Liver (tissue), 9 donors: Measurements from ENCODE around the gene ZBTB45. TPM values are rescaled to one million over a fixed set of nuclear protein-coding genes. Genes with fewer than 3 reads are reported as not detected.

Experiments used
- DNase-seq: peaks from one replicate; pipeline ENCODE4 v3.0.0-alpha.2; 2017; ENCODE audit warnings: low spot score
- H3K27ac ChIP-seq, 2 donors: one replicate each; pipeline ENCODE4 v1.7.0; 2013; ENCODE audit warnings: inconsistent platforms in 2 of 2, low read length in 2 of 2, control low read depth in 1 of 2, low read depth in 1 of 2, mild to moderate bottlenecking in 1 of 2
- H3K27me3 ChIP-seq, 4 donors: one replicate each; pipeline versions ENCODE4 v1.6.1 to v1.7.0; 2013; ENCODE audit warnings: low read length in 3 of 4, inconsistent platforms in 1 of 4, mild to moderate bottlenecking in 1 of 4, moderate library complexity in 1 of 4; ENCODE audit not compliant: control insufficient read depth in 4 of 4, insufficient read depth in 4 of 4
- H3K36me3 ChIP-seq, 4 donors: one replicate each; pipeline versions ENCODE4 v1.6.1 to v1.7.0; 2013; ENCODE audit warnings: low read length in 3 of 4, mild to moderate bottlenecking in 3 of 4, low read depth in 1 of 4, moderate library complexity in 1 of 4; ENCODE audit not compliant: control insufficient read depth in 4 of 4, insufficient read depth in 3 of 4
- H3K4me1 ChIP-seq, 4 donors: one replicate each; pipeline versions ENCODE4 v1.6.1 to v1.7.0; 2013; ENCODE audit warnings: low read length in 3 of 4, mild to moderate bottlenecking in 3 of 4, moderate library complexity in 1 of 4; ENCODE audit not compliant: control insufficient read depth in 4 of 4, insufficient read depth in 4 of 4
- H3K4me3 ChIP-seq, 3 donors: one replicate each; pipeline versions ENCODE4 v1.6.1 to v1.7.0; 2013; ENCODE audit warnings: low read length in 3 of 3, control low read depth in 1 of 3, low read depth in 1 of 3, mild to moderate bottlenecking in 1 of 3
- H3K9ac ChIP-seq, 2 donors: one replicate each; pipeline ENCODE4 v1.7.0; 2013; ENCODE audit warnings: low read length in 2 of 2, mild to moderate bottlenecking in 2 of 2, moderate library complexity in 2 of 2, control low read depth in 1 of 2, low read depth in 1 of 2
- H3K9me3 ChIP-seq, 4 donors: one replicate each; pipeline versions ENCODE4 v1.6.1 to v1.7.0; 2013; ENCODE audit warnings: low read length in 3 of 4; ENCODE audit not compliant: control insufficient read depth in 4 of 4
- ATF3 ChIP-seq: IDR thresholded peaks from 2 replicates; pipeline ENCODE4 v1.6.1; 2016; ENCODE audit warnings: antibody characterized with exemption
- CTCF ChIP-seq: fragments of 150-350 bp; IDR thresholded peaks from 2 replicates; pipeline ENCODE4 v1.5.1; 2017; ENCODE audit warnings: improper control_type of control experiment, low read depth, low read length; ENCODE audit not compliant: missing input control
- EGR1 ChIP-seq, 2 donors: IDR thresholded peaks; 2 replicates each; pipeline ENCODE4 v1.6.1; 2016 to 2018; ENCODE audit warnings: antibody characterized with exemption in 2 of 2, low read depth in 2 of 2
- FOXA1 ChIP-seq: IDR thresholded peaks from 2 replicates; pipeline ENCODE4 v1.6.1; 2016; ENCODE audit warnings: antibody characterized with exemption
- FOXA2 ChIP-seq: IDR thresholded peaks from 2 replicates; pipeline ENCODE4 v1.6.1; 2016; ENCODE audit warnings: antibody characterized with exemption
- GABPA ChIP-seq, 2 donors: IDR thresholded peaks in 1 of 2; conservative IDR thresholded peaks in 1 of 2; 2 replicates each; pipeline ENCODE4 v1.6.1; 2016; ENCODE audit warnings: antibody characterized with exemption in 2 of 2, mild to moderate bottlenecking in 1 of 2, moderate library complexity in 1 of 2
- HNF4A ChIP-seq, 2 donors: conservative IDR thresholded peaks; 2 replicates each; pipeline ENCODE4 v1.6.1; 2016; ENCODE audit warnings: antibody characterized with exemption in 2 of 2, mild to moderate bottlenecking in 2 of 2
- HNF4G ChIP-seq: IDR thresholded peaks from 2 replicates; pipeline ENCODE4 v1.6.1; 2016; ENCODE audit warnings: antibody characterized with exemption
- JUND ChIP-seq, 2 donors: IDR thresholded peaks; 2 replicates each; pipeline ENCODE4 v1.6.1; 2016; ENCODE audit warnings: antibody characterized with exemption in 2 of 2
- NR2F2 ChIP-seq: IDR thresholded peaks from 2 replicates; pipeline ENCODE4 v1.6.1; 2016; ENCODE audit warnings: antibody characterized with exemption
- RAD21 ChIP-seq, 2 donors: IDR thresholded peaks; 2 replicates each; pipeline ENCODE4 v1.6.1; 2016; ENCODE audit warnings: antibody characterized with exemption in 2 of 2, mild to moderate bottlenecking in 2 of 2
- RXRA ChIP-seq, 2 donors: IDR thresholded peaks; 2 replicates each; pipeline ENCODE4 v1.6.1; 2017 to 2018; ENCODE audit warnings: antibody characterized with exemption in 2 of 2, mild to moderate bottlenecking in 1 of 2
- SP1 ChIP-seq: IDR thresholded peaks from 2 replicates; pipeline ENCODE4 v1.6.1; 2018; ENCODE audit warnings: antibody characterized with exemption, mild to moderate bottlenecking
- TAF1 ChIP-seq: conservative IDR thresholded peaks from 2 replicates; pipeline ENCODE4 v1.6.1; 2016; ENCODE audit warnings: antibody characterized with exemption, mild to moderate bottlenecking
- YY1 ChIP-seq: IDR thresholded peaks from 2 replicates; pipeline ENCODE4 v1.6.1; 2016; ENCODE audit warnings: antibody characterized with exemption, mild to moderate bottlenecking
- WGBS: extraction: QIAGEN DNeasy Blood & Tissue Kit; methylation state at CpG from one replicate; pipeline ENCODE4 v1.1.7; 2013; 5-methylcytosine and 5-hydroxymethylcytosine counted together
- polyA plus RNA-seq, 2 donors: library from polyadenylated mRNA; stranded (reverse) in 1 of 2; unstranded in 1 of 2; fragments of 200-250 nt in 1 of 2; fragments of >200 nt in 1 of 2; fragmentation: Nextera tagmentation in 1 of 2; extraction: Ambion mirVana in 1 of 2; gene quantifications; one replicate each; pipeline versions ENCODE4 v1.2.1 to v1.2.3, GENCODE V29; 2013 to 2015
- total RNA-seq, 2 donors: library from RNA; depleted of rRNA; stranded (reverse); fragments of >200 nt; gene quantifications; one replicate each; pipeline ENCODE4 v1.2.3, GENCODE V29; 2014
- TF ChIP-seq, protein P1 (sequence below): IDR thresholded peaks from 2 replicates; pipeline ENCODE4 v1.6.1; 2016; ENCODE audit warnings: antibody characterized with exemption
- TF ChIP-seq, protein P2 (sequence below): IDR thresholded peaks from 2 replicates; pipeline ENCODE4 v1.6.1; 2016; ENCODE audit warnings: antibody characterized with exemption, mild to moderate bottlenecking
- TF ChIP-seq, protein P3 (sequence below): IDR thresholded peaks from 2 replicates; pipeline ENCODE4 v1.6.1; 2016; ENCODE audit warnings: antibody characterized with exemption
- donor health status: healthy.
- donor health status: healthy.
- donor health status: healthy.
- donor health status: healthy.
- donor health status: healthy.

The ZBTB45 gene
- total and polyA plus RNA-seq, 4 donors, result 2.1 to 4.0 (median 2.7) TPM

DNA sequence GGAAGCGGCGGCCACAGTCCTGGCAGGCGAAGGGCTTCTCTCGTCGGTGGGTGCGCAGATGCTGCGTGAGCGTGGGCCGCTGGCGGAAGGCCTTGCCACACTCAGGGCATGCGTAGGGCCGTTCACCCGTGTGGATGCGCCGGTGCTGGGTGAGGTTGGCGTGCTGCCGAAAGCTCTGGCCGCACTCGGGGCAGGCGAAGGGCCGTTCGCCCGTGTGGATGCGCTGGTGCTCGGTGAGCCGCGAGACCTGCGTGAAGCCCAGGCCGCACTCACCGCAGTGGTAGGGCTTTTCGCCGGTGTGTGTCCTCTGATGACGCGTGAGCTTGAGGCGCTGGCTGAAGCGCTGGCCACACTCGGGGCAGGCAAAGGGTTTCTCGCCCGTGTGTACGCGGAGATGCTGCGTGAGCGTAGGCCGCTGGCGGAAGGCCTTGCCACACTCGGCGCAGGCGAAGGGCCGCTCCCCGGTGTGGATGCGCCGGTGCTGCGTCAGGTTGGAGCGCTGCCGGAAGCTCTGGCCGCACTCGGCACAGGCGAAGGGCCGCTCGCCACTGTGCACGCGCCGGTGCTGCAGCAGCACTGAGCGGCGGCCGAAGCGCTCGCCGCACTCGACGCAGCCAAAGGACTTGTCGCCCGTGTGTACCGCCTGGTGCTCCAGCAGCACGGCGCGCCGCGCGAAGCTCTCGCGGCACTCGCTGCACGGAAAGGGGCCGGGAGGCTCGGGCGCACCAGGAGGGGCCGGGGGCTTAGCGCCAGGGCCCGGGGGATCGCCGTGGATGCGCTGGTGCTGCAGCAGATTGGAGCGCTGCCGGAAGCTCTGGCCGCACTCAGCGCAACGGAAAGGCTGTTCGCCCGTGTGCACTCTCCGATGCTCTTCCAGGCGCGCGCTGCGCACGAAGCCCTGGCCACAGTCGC, 42.8 kb upstream of the ZBTB45 start:
- Histone ChIP-seq H3K27me3 (no peaks in the 10 kb centered on the region), H3K4me1 (peaks cover 24 to 40% (median 34%) of the 10 kb centered on the region in 4 donors), H3K9ac (no peak overlapping the region), H3K4me3 (peak overlapping the region in 2 of 3 donors; percentile 16 to 20), H3K36me3 (peaks cover 0 to 3% (median 2%) of the 10 kb centered on the region in 4 donors), H3K9me3 (no peaks in the 10 kb centered on the region), H3K27ac (no peak overlapping the region)
- no peak for DNase-seq
- TF ChIP-seq, protein P1, sequence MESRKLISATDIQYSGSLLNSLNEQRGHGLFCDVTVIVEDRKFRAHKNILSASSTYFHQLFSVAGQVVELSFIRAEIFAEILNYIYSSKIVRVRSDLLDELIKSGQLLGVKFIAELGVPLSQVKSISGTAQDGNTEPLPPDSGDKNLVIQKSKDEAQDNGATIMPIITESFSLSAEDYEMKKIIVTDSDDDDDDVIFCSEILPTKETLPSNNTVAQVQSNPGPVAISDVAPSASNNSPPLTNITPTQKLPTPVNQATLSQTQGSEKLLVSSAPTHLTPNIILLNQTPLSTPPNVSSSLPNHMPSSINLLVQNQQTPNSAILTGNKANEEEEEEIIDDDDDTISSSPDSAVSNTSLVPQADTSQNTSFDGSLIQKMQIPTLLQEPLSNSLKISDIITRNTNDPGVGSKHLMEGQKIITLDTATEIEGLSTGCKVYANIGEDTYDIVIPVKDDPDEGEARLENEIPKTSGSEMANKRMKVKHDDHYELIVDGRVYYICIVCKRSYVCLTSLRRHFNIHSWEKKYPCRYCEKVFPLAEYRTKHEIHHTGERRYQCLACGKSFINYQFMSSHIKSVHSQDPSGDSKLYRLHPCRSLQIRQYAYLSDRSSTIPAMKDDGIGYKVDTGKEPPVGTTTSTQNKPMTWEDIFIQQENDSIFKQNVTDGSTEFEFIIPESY, result no peak
- TF ChIP-seq GABPA (IDR thresholded peaks at IDR 0.05 in 1 of 2, conservative IDR thresholded peaks at IDR 0.05 in 1 of 2), result no peak
- no peak for TF ChIP-seq TAF1
- TF ChIP-seq ATF3, result no peak
- TF ChIP-seq EGR1 (IDR thresholded peaks at IDR 0.05; ENCODE audit: low read depth in 2 of 2), result no peak
- TF ChIP-seq NR2F2, result no peak
- TF ChIP-seq JUND (IDR thresholded peaks at IDR 0.05), result no peak
- no peak for TF ChIP-seq CTCF
- TF ChIP-seq RXRA (IDR thresholded peaks at IDR 0.05), result no peak
- TF ChIP-seq, protein P2, sequence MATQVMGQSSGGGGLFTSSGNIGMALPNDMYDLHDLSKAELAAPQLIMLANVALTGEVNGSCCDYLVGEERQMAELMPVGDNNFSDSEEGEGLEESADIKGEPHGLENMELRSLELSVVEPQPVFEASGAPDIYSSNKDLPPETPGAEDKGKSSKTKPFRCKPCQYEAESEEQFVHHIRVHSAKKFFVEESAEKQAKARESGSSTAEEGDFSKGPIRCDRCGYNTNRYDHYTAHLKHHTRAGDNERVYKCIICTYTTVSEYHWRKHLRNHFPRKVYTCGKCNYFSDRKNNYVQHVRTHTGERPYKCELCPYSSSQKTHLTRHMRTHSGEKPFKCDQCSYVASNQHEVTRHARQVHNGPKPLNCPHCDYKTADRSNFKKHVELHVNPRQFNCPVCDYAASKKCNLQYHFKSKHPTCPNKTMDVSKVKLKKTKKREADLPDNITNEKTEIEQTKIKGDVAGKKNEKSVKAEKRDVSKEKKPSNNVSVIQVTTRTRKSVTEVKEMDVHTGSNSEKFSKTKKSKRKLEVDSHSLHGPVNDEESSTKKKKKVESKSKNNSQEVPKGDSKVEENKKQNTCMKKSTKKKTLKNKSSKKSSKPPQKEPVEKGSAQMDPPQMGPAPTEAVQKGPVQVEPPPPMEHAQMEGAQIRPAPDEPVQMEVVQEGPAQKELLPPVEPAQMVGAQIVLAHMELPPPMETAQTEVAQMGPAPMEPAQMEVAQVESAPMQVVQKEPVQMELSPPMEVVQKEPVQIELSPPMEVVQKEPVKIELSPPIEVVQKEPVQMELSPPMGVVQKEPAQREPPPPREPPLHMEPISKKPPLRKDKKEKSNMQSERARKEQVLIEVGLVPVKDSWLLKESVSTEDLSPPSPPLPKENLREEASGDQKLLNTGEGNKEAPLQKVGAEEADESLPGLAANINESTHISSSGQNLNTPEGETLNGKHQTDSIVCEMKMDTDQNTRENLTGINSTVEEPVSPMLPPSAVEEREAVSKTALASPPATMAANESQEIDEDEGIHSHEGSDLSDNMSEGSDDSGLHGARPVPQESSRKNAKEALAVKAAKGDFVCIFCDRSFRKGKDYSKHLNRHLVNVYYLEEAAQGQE, result no peak
- TF ChIP-seq HNF4G, result no peak
- no peak for TF ChIP-seq RAD21 (IDR thresholded peaks at IDR 0.05)
- no peak for TF ChIP-seq FOXA2
- TF ChIP-seq, protein P3, sequence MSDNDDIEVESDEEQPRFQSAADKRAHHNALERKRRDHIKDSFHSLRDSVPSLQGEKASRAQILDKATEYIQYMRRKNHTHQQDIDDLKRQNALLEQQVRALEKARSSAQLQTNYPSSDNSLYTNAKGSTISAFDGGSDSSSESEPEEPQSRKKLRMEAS, result no peak
- no peak for TF ChIP-seq HNF4A (conservative IDR thresholded peaks at IDR 0.05)
- TF ChIP-seq FOXA1, result no peak
- no peak for TF ChIP-seq SP1
- no peak for TF ChIP-seq YY1
- 5% methylated on average over 107 of the region's 107 CpGs for WGBS
